ENCODE measurements around the gene BCL6. TPM values are rescaled to one million over a fixed set of nuclear protein-coding genes. Genes with fewer than 3 reads are reported as not detected.

BCL6 gene
- total RNA-seq, 4 donors from 2014 or later = 223 to 363 (median 292) TPM

- ATAC-seq = no peak
- H3K36me3 ChIP-seq = peaks cover 0 to 32% of the 10 kb centered on the region in 2 donors
- peak overlapping the region; percentile 70 to 94 (median 88) for H3K4me3 ChIP-seq
- DNase-seq = peak in 1 of 2 donors; percentile 72
- H3K9me3 ChIP-seq = no peaks in the 10 kb centered on the region
- no peaks in the 10 kb centered on the region for H3K27me3 ChIP-seq
- intact Hi-C loops (cut with DNase I; ENCODE audit: low total_unique reads) = loop anchor here (2.0 to 5.0 kb wide), 4 partner anchors 211 to 1405 kb away; no protein-coding TSS in a partner anchor
- in situ Hi-C loops (cut with MboI; ENCODE audit: low sequenced_read_pairs in 4 of 4) = loop anchor here (10.0 to 25.0 kb wide), 9 partner anchors 475 to 1217 kb away; no protein-coding TSS in a partner anchor
- peak overlapping the region; percentile 95 to 100 (median 98) for H3K27ac ChIP-seq
- H3K4me1 ChIP-seq = peaks cover 45 to 49% of the 10 kb centered on the region in 2 donors
- TF ChIP-seq CTCF (IDR thresholded peaks at IDR 0.05 in 4 of 5, conservative IDR thresholded peaks at IDR 0.05 in 1 of 5) (peak in 3 of 5 experiments; percentile 13 to 34 (median 30)), POLR2A (IDR thresholded peaks at IDR 0.05) (peak; percentile 33 to 40)
Measured at GRCh38 chr3:187737368-187738070, 7.7 kb downstream of the BCL6 start.

- peak in 1 of 2 donors; percentile 43 for DNase-seq
Measured at GRCh38 chr3:187737006-187737367, 8.3 kb downstream of the BCL6 start.

GRCh38 chr3:187736418-187736871 is 8.8 kb downstream of the BCL6 start:
- ATAC-seq (peak; percentile 19 to 35), DNase-seq (peak; percentile 83 to 85)
- H3K4me1 ChIP-seq = peaks cover 52 to 55% of the 10 kb centered on the region in 2 donors
- in situ Hi-C loops (cut with MboI; ENCODE audit: low sequenced_read_pairs in 4 of 4) = loop anchor here (10.0 to 25.0 kb wide), 9 partner anchors 476 to 1218 kb away; no protein-coding TSS in a partner anchor
- TF ChIP-seq CTCF (IDR thresholded peaks at IDR 0.05 in 4 of 5, conservative IDR thresholded peaks at IDR 0.05 in 1 of 5) (no peak), POLR2A (IDR thresholded peaks at IDR 0.05) (peak; percentile 52 to 62)
- no peaks in the 10 kb centered on the region for H3K9me3 ChIP-seq
- intact Hi-C loops (cut with DNase I; ENCODE audit: low total_unique reads) = loop anchor here (5.0 kb wide), 2 partner anchors 946 to 1406 kb away; no protein-coding TSS in a partner anchor
- H3K27me3 ChIP-seq = no peaks in the 10 kb centered on the region
- peak overlapping the region; percentile 70 to 94 (median 88) for H3K4me3 ChIP-seq
- peak overlapping the region; percentile 95 to 100 (median 98) for H3K27ac ChIP-seq
- H3K36me3 ChIP-seq = peaks cover 0 to 43% of the 10 kb centered on the region in 2 donors

More at GRCh38 chr3:187737006-187737367, 8.3 kb downstream of the BCL6 start:
- TF ChIP-seq POLR2A (IDR thresholded peaks at IDR 0.05) (no peak), CTCF (IDR thresholded peaks at IDR 0.05 in 4 of 5, conservative IDR thresholded peaks at IDR 0.05 in 1 of 5) (no peak)
- intact Hi-C loops (cut with DNase I; ENCODE audit: low total_unique reads) (loop anchor here (5.0 kb wide), 2 partner anchors 945 to 1405 kb away; no protein-coding TSS in a partner anchor), in situ Hi-C loops (cut with MboI; ENCODE audit: low sequenced_read_pairs in 4 of 4) (loop anchor here (10.0 to 25.0 kb wide), 9 partner anchors 475 to 1218 kb away; no protein-coding TSS in a partner anchor)
- Histone ChIP-seq H3K4me1 (peaks cover 50 to 55% of the 10 kb centered on the region in 2 donors), H3K36me3 (peaks cover 0 to 37% of the 10 kb centered on the region in 2 donors), H3K27me3 (no peaks in the 10 kb centered on the region), H3K9me3 (no peaks in the 10 kb centered on the region), H3K27ac (peak overlapping the region; percentile 95 to 100 (median 98)), H3K4me3 (peak overlapping the region; percentile 70 to 94 (median 88))
- ATAC-seq = no peak

- peak overlapping the region; percentile 95 to 100 (median 98) for H3K27ac ChIP-seq
- ATAC-seq (peak; percentile 2 to 24), DNase-seq (peak; percentile 47 to 78)
- no peaks in the 10 kb centered on the region for H3K27me3 ChIP-seq
- H3K4me1 ChIP-seq = peaks cover 55 to 56% of the 10 kb centered on the region in 2 donors
- no peaks in the 10 kb centered on the region for H3K9me3 ChIP-seq
- H3K36me3 ChIP-seq = peaks cover 0 to 49% of the 10 kb centered on the region in 2 donors
- intact Hi-C loops (cut with DNase I; ENCODE audit: low total_unique reads) (loop anchor here (5.0 kb wide), 2 partner anchors 946 to 1406 kb away; no protein-coding TSS in a partner anchor), in situ Hi-C loops (cut with MboI; ENCODE audit: low sequenced_read_pairs in 4 of 4) (loop anchor here (10.0 to 25.0 kb wide), 9 partner anchors 476 to 1219 kb away; no protein-coding TSS in a partner anchor)
- no peak for TF ChIP-seq CTCF (IDR thresholded peaks at IDR 0.05 in 4 of 5, conservative IDR thresholded peaks at IDR 0.05 in 1 of 5)
- no peak for TF ChIP-seq POLR2A (IDR thresholded peaks at IDR 0.05)
- H3K4me3 ChIP-seq = peak overlapping the region; percentile 70 to 94 (median 88)
Measured at GRCh38 chr3:187735837-187736236, 9.4 kb downstream of the BCL6 start.
